HCT116 (cell line): ENCODE measurements around the gene POLDIP2. TPM values are rescaled to one million over a fixed set of nuclear protein-coding genes. Genes with fewer than 3 reads are reported as not detected.

Experiments used
- ATAC-seq: fragments of 200-7000 bp; cut with Tn5 transposase; 2 replicates; pipeline ENCODE4 v1.9.1; 2020; ENCODE audit warnings: mild to moderate bottlenecking, moderate library complexity
- BruUV-seq: library from RNA; stranded (reverse); fragments of 400-500 nt; replicated peaks from 2 replicates; lab custom pipeline; 2021; lab: Mats Ljungman, UMichigan
- CTCF ChIA-PET: fragments of 300-600 bp; sonication (Branson Sonifier 250); formaldehyde crosslinking; loops from one replicate; lab custom pipeline; 2021; ENCODE audit warnings: antibody characterized with exemption; lab: Charles Lee
- POLR2A ChIA-PET: fragments of 300-600, 350-600 bp; sonication (Branson Sonifier 250); formaldehyde crosslinking; loops from one replicate; lab custom pipeline; 2021; ENCODE audit warnings: antibody characterized with exemption; lab: Charles Lee
- RAD21 ChIA-PET, 2 experiments: fragments of 300-600 bp; sonication (Branson Sonifier 250); formaldehyde crosslinking; loops; one replicate each; lab custom pipeline; 2023; ENCODE audit warnings: low total read pairs in 2 of 2; ENCODE audit not compliant: uncharacterized antibody in 2 of 2, unreplicated experiment in 2 of 2, low non-redundant PET in 1 of 2; lab: Charles Lee
- DNase-seq: peaks from one replicate; pipeline ENCODE4 v3.0.0-alpha.2; 2010; ENCODE audit warnings: low read depth, low spot score
- H2AFZ ChIP-seq: fragments of 200-600 bp; shearing (Covaris generic), sonication (generic); 2 replicates; pipeline ENCODE4 v1.6.1; 2017; ENCODE audit warnings: low read depth, mixed run types, mixed read lengths, antibody characterized with exemption, low read length; ENCODE audit not compliant: poor library complexity, severe bottlenecking
- H3K27ac ChIP-seq: 2 replicates; pipeline ENCODE4 v1.5.1; 2012; ENCODE audit warnings: low read depth, low read length
- H3K27me3 ChIP-seq: fragments of 200-600 bp; sonication (generic); 2 replicates; pipeline ENCODE4 v1.6.1; 2016; ENCODE audit warnings: mixed run types, low read length, mixed read lengths; ENCODE audit not compliant: insufficient read depth
- H3K36me3 ChIP-seq, 2 experiments: fragments of 200-500 bp in 1 of 2; fragments of 200-600 bp in 1 of 2; sonication (Bioruptor generic) in 1 of 2; sonication (generic) in 1 of 2; 2 replicates each; pipeline versions ENCODE4 v1.5.1 to v1.6.1; 2014 to 2016; ENCODE audit warnings: low read length in 2 of 2, inconsistent platforms in 1 of 2, mixed read lengths in 1 of 2, mixed run types in 1 of 2; ENCODE audit not compliant: insufficient read depth in 2 of 2, control insufficient read depth in 1 of 2
- H3K4me1 ChIP-seq, 2 experiments: fragments of 200-600 bp in 1 of 2; sonication (generic) in 1 of 2; 2 replicates each; pipeline versions ENCODE4 v1.5.1 to v1.6.1; 2012 to 2017; ENCODE audit warnings: low read length in 2 of 2, inconsistent platforms in 1 of 2, mild to moderate bottlenecking in 1 of 2, mixed read lengths in 1 of 2, mixed run types in 1 of 2, moderate library complexity in 1 of 2; ENCODE audit not compliant: insufficient read depth in 2 of 2, control insufficient read depth in 1 of 2
- H3K4me2 ChIP-seq: fragments of 200-600 bp; sonication (generic); 2 replicates; pipeline ENCODE4 v1.6.1; 2017; ENCODE audit warnings: mixed run types, low read length, mixed read lengths
- H3K4me3 ChIP-seq, 2 experiments: fragments of 200-600 bp in 1 of 2; sonication (generic) in 1 of 2; replicated peaks in 1 of 2; 2 replicates each; pipeline ENCODE4 v1.5.1; 2011 to 2016; ENCODE audit warnings: low read length in 2 of 2, control low read depth in 1 of 2, low read depth in 1 of 2, mild to moderate bottlenecking in 1 of 2, mixed read lengths in 1 of 2, mixed run types in 1 of 2
- H3K79me2 ChIP-seq: fragments of 200-600 bp; sonication (generic); 2 replicates; pipeline ENCODE4 v1.6.1; 2017; ENCODE audit warnings: mild to moderate bottlenecking, mixed run types, low read length, moderate library complexity, mixed read lengths; ENCODE audit not compliant: insufficient read depth
- H3K9ac ChIP-seq: fragments of 200-600 bp; sonication (generic); 2 replicates; pipeline ENCODE4 v1.6.1; 2016; ENCODE audit warnings: low read length, mixed read lengths
- H3K9me2 ChIP-seq: fragments of 200-600 bp; sonication (generic), shearing (Covaris generic); 2 replicates; pipeline ENCODE4 v1.6.1; 2017; ENCODE audit warnings: mixed run types, mild to moderate bottlenecking, moderate library complexity; ENCODE audit not compliant: insufficient read depth
- H3K9me3 ChIP-seq, 2 experiments: fragments of 200-500 bp in 1 of 2; fragments of 200-600 bp in 1 of 2; sonication (Bioruptor generic) in 1 of 2; sonication (generic) in 1 of 2; 2 replicates each; pipeline ENCODE4 v1.6.1; 2014 to 2017; ENCODE audit warnings: low read length in 2 of 2, mixed read lengths in 2 of 2, inconsistent platforms in 1 of 2, low read depth in 1 of 2, mild to moderate bottlenecking in 1 of 2, mixed run types in 1 of 2, moderate library complexity in 1 of 2; ENCODE audit not compliant: control insufficient read depth in 1 of 2, insufficient read depth in 1 of 2
- H4K20me1 ChIP-seq: fragments of 200-600 bp; sonication (generic), shearing (Covaris generic); 2 replicates; pipeline ENCODE4 v1.6.1; 2017; ENCODE audit warnings: mixed run types, mild to moderate bottlenecking, moderate library complexity; ENCODE audit not compliant: insufficient read depth
- JUND ChIP-seq: IDR thresholded peaks from 2 replicates; pipeline ENCODE4 v1.6.1; 2012
- MAX ChIP-seq: IDR thresholded peaks from 2 replicates; pipeline ENCODE4 v1.6.1; 2012
- SP1 ChIP-seq: IDR thresholded peaks from 2 replicates; pipeline ENCODE4 v1.6.1; 2012; ENCODE audit warnings: low read depth
- ZNF274 ChIP-seq: fragments of 200-500 bp; sonication (Bioruptor generic); IDR thresholded peaks from 2 replicates; pipeline ENCODE4 v1.6.1; 2014; ENCODE audit warnings: mild to moderate bottlenecking, low read depth, low read length, inconsistent platforms
- intact Hi-C: fragments of 100-400 bp; cut with micrococcal nuclease; formaldehyde crosslinking; loops from 2 replicates; pipeline ENCODE4 v1.10.0; 2022
- total RNA-seq: library from RNA; stranded (reverse); gene quantifications from one replicate; pipeline ENCODE4 v1.2.1, GENCODE V29; 2021; ENCODE audit not compliant: unreplicated experiment

The POLDIP2 gene
- total RNA-seq, 1 experiment from 2014 or later, result 78.0 TPM

- CTCF ChIA-PET, result no interaction called here
Observed at GRCh38 chr17:28390563-28390962, 33.2 kb upstream of the POLDIP2 start.

GRCh38 chr17:28390141-28390540, 32.8 kb upstream of the POLDIP2 start:
- Histone ChIP-seq H3K36me3 (no peaks in the 10 kb centered on the region), H3K4me1 (no peaks in the 10 kb centered on the region), H3K27ac (no peak overlapping the region), H3K4me3 (no peak overlapping the region), H2AFZ (no peak overlapping the region), H4K20me1 (no peaks in the 10 kb centered on the region), H3K9ac (no peak overlapping the region), H3K79me2 (no peaks in the 10 kb centered on the region), H3K27me3 (no peaks in the 10 kb centered on the region), H3K9me3 (no peaks in the 10 kb centered on the region), H3K4me2 (no peak overlapping the region), H3K9me2 (no peaks in the 10 kb centered on the region)
- RAD21 ChIA-PET, result no interaction called here
- intact Hi-C loops, result no loop called here
- no peak for ATAC-seq
- no peak for TF ChIP-seq ZNF274
- DNase-seq, result no peak
- POLR2A ChIA-PET, result no interaction called here
- no TSS peak for BruUV-seq
- CTCF ChIA-PET, result no interaction called here

More at GRCh38 chr17:28390563-28390962, 33.2 kb upstream of the POLDIP2 start:
- no peak for DNase-seq
- no TSS peak for BruUV-seq
- ATAC-seq, result no peak
- Histone ChIP-seq H3K36me3 (no peaks in the 10 kb centered on the region), H3K9me3 (no peaks in the 10 kb centered on the region), H3K27ac (no peak overlapping the region), H3K9me2 (no peaks in the 10 kb centered on the region), H3K9ac (no peak overlapping the region), H3K79me2 (no peaks in the 10 kb centered on the region), H3K4me2 (no peak overlapping the region), H3K4me1 (no peaks in the 10 kb centered on the region), H3K4me3 (no peak overlapping the region), H2AFZ (no peak overlapping the region), H3K27me3 (no peaks in the 10 kb centered on the region), H4K20me1 (no peaks in the 10 kb centered on the region)
- ChIA-PET RAD21 (no interaction called here), POLR2A (no interaction called here)
- intact Hi-C loops, result no loop called here
- TF ChIP-seq SP1 (no peak), JUND (no peak), MAX (no peak)
